Fibroblast of lung (primary cell): ENCODE data around the gene IGF1R. TPM values are rescaled to one million over a fixed set of nuclear protein-coding genes. Genes with fewer than 3 reads are reported as not detected.

Source experiments
- DNase-seq, 2 donors: peaks; one replicate each; pipeline versions ENCODE4 v3.0.0 to v3.0.0-alpha.2; 2010; ENCODE audit warnings: low read depth in 2 of 2
- H2AFZ ChIP-seq: 2 replicates; pipeline ENCODE4 v1.5.1; 2012; ENCODE audit warnings: low read length, control low read depth, inconsistent platforms
- H3K27ac ChIP-seq: 2 replicates; pipeline ENCODE4 v1.5.1; 2011; ENCODE audit warnings: low read length, control low read depth; ENCODE audit not compliant: insufficient read depth
- H3K27me3 ChIP-seq: 2 replicates; pipeline ENCODE4 v1.5.1; 2011; ENCODE audit warnings: mild to moderate bottlenecking, low read length; ENCODE audit not compliant: control insufficient read depth, insufficient read depth
- H3K36me3 ChIP-seq: 2 replicates; pipeline ENCODE4 v1.5.1; 2011; ENCODE audit warnings: low read length; ENCODE audit not compliant: control insufficient read depth, insufficient read depth
- H3K4me1 ChIP-seq: 2 replicates; pipeline ENCODE4 v1.5.1; 2011; ENCODE audit warnings: low read length; ENCODE audit not compliant: control insufficient read depth, insufficient read depth; ENCODE audit errors: extremely low read depth
- H3K4me2 ChIP-seq: 2 replicates; pipeline ENCODE4 v1.5.1; 2011; ENCODE audit warnings: low read length, control low read depth; ENCODE audit not compliant: insufficient read depth; ENCODE audit errors: extremely low read depth
- H3K4me3 ChIP-seq, 4 experiments: fragments of 200-600 bp in 1 of 4; sonication (generic) in 1 of 4; replicated peaks in 1 of 4; 2 replicates each; pipeline ENCODE4 v1.5.1; 2011 to 2016; ENCODE audit warnings: low read length in 4 of 4, low read depth in 3 of 4, mild to moderate bottlenecking in 3 of 4, control low read depth in 2 of 4, inconsistent platforms in 1 of 4, mixed read lengths in 1 of 4; ENCODE audit not compliant: insufficient read depth in 1 of 4; ENCODE audit errors: control extremely low read depth in 1 of 4
- H3K79me2 ChIP-seq: 2 replicates; pipeline ENCODE4 v1.5.1; 2012; ENCODE audit warnings: mild to moderate bottlenecking, low read length, inconsistent platforms; ENCODE audit not compliant: control insufficient read depth, insufficient read depth
- H3K9ac ChIP-seq: 2 replicates; pipeline ENCODE4 v1.5.1; 2011; ENCODE audit warnings: mild to moderate bottlenecking, low read length, control low read depth; ENCODE audit not compliant: insufficient read depth
- H3K9me3 ChIP-seq: 2 replicates; pipeline ENCODE4 v1.5.1; 2012; ENCODE audit warnings: low read depth, low read length; ENCODE audit not compliant: control insufficient read depth, insufficient read depth
- H4K20me1 ChIP-seq: 2 replicates; pipeline ENCODE4 v1.5.1; 2011; ENCODE audit warnings: low read length; ENCODE audit not compliant: control insufficient read depth, insufficient read depth; ENCODE audit errors: extremely low read depth
- EZH2 ChIP-seq: IDR thresholded peaks from 2 replicates; pipeline ENCODE4 v1.5.1; 2012; ENCODE audit warnings: low read length, control low read depth, mild to moderate bottlenecking; ENCODE audit errors: missing control alignments
- polyA plus RNA-seq, 2 donors: library from polyadenylated mRNA; depleted of rRNA in 1 of 2; stranded (reverse) in 1 of 2; unstranded in 1 of 2; fragments of >200 nt; gene quantifications; 2 replicates each; pipeline ENCODE4 v1.2.1, GENCODE V29; 2011 to 2012; ENCODE audit warnings: missing spikeins in 1 of 2
- total RNA-seq: library from RNA; depleted of rRNA; stranded (reverse); fragments of >200 nt; gene quantifications from 2 replicates; pipeline ENCODE4 v1.2.1, GENCODE V29; 2014
- TF ChIP-seq, protein P1 (sequence below), 2 donors: IDR thresholded peaks in 1 of 2; conservative IDR thresholded peaks in 1 of 2; 1 replicate in 1 of 2; 2 replicates in 1 of 2; pipeline ENCODE4 v1.5.1; 2011 to 2012; ENCODE audit warnings: low read length in 2 of 2, control low read depth in 1 of 2, inconsistent platforms in 1 of 2, low read depth in 1 of 2, mild to moderate bottlenecking in 1 of 2

IGF1R gene
- total and polyA plus RNA-seq, 2 donors (not counting 1 experiment from before 2014, with no cell fraction given): 14.6 to 28.6 TPM

DNA sequence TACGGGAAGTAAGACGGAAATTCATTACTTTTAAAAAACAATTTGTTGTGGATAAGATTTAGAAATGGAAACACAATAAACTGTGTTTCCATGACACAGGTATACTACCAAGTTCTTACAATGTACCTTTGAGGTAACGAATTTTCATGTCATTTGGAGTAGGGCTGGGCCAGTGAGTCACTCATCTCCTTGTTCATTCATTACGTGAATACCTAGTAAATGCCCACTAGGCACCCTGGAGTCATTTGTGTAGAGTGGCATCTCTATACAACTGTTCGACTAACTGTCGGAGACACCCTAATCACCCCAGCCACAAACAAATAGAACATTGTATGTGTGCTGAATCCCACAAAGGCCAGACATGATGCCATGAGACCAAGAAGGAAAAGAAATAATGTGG is 94.8 kb downstream of the IGF1R start:
- no peak for DNase-seq
- H3K27me3 ChIP-seq: no peaks in the 10 kb centered on the region
- H3K27ac ChIP-seq: no peak overlapping the region
- no peaks in the 10 kb centered on the region for H3K9me3 ChIP-seq
- H2AFZ ChIP-seq: no peak overlapping the region
- TF ChIP-seq EZH2: no peak
- TF ChIP-seq, protein P1, sequence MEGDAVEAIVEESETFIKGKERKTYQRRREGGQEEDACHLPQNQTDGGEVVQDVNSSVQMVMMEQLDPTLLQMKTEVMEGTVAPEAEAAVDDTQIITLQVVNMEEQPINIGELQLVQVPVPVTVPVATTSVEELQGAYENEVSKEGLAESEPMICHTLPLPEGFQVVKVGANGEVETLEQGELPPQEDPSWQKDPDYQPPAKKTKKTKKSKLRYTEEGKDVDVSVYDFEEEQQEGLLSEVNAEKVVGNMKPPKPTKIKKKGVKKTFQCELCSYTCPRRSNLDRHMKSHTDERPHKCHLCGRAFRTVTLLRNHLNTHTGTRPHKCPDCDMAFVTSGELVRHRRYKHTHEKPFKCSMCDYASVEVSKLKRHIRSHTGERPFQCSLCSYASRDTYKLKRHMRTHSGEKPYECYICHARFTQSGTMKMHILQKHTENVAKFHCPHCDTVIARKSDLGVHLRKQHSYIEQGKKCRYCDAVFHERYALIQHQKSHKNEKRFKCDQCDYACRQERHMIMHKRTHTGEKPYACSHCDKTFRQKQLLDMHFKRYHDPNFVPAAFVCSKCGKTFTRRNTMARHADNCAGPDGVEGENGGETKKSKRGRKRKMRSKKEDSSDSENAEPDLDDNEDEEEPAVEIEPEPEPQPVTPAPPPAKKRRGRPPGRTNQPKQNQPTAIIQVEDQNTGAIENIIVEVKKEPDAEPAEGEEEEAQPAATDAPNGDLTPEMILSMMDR (conservative IDR thresholded peaks at IDR 0.05 in 1 of 2, IDR thresholded peaks at IDR 0.05 in 1 of 2; ENCODE audit: low read depth in 1 of 2, low read length in 2 of 2): no peak
- H3K36me3 ChIP-seq: no peaks in the 10 kb centered on the region
- no peaks in the 10 kb centered on the region for H4K20me1 ChIP-seq
- no peak overlapping the region for H3K4me2 ChIP-seq
- H3K9ac ChIP-seq: no peak overlapping the region
- no peaks in the 10 kb centered on the region for H3K4me1 ChIP-seq
- H3K4me3 ChIP-seq: no peak overlapping the region
- peaks cover 30% of the 10 kb centered on the region for H3K79me2 ChIP-seq

DNA sequence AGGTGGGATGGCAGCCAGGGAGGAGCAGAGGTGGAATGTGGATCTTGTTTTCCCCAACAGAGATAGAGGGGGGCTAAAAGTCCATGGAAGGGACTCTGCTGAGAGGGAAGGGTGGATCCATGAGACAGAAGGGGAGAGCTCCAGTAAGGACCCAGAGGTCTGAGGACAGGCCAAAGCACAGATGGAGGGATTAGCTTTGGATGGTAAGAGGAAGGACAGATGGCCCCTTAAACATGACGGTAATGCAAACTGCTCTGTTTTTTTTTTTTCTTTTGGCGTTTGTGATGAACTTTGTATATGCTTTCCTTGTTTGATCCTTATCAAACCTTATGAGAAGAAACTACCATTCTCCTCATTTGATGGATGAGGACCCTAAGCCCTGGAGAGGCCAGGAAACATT is 96.2 kb downstream of the IGF1R start:
- H3K27ac ChIP-seq: no peak overlapping the region
- H2AFZ ChIP-seq: no peak overlapping the region
- H3K9me3 ChIP-seq: no peaks in the 10 kb centered on the region
- TF ChIP-seq EZH2: no peak
- TF ChIP-seq, protein P1 (conservative IDR thresholded peaks at IDR 0.05 in 1 of 2, IDR thresholded peaks at IDR 0.05 in 1 of 2; ENCODE audit: low read depth in 1 of 2, low read length in 2 of 2): no peak
- H3K9ac ChIP-seq: no peak overlapping the region
- H3K79me2 ChIP-seq: peaks cover 27% of the 10 kb centered on the region
- no peaks in the 10 kb centered on the region for H3K4me1 ChIP-seq
- H4K20me1 ChIP-seq: no peaks in the 10 kb centered on the region
- no peak for DNase-seq
- no peak overlapping the region for H3K4me3 ChIP-seq
- no peaks in the 10 kb centered on the region for H3K27me3 ChIP-seq
- no peak overlapping the region for H3K4me2 ChIP-seq
- H3K36me3 ChIP-seq: no peaks in the 10 kb centered on the region

DNA sequence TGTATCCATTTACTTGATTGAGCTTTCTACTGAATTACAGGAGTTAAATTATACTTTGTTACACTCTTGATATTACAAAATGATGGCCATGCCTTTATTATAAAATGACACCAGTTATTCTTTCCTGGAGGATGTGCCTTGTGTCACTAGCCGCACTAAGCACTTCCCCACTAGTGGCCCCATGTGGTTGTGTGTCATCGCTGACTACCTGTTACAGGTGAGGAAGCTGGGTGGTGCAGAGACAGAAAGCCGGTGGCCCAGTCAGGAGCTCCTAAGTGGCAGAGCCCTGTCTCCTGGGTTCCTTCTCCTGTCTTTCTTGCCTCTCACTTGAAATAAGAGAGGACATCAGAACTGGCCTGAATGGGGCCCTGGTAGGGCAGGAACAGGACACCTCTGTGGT is 96.8 kb downstream of the IGF1R start:
- no peaks in the 10 kb centered on the region for H3K4me1 ChIP-seq
- no peak overlapping the region for H3K27ac ChIP-seq
- no peaks in the 10 kb centered on the region for H3K36me3 ChIP-seq
- no peaks in the 10 kb centered on the region for H3K9me3 ChIP-seq
- TF ChIP-seq EZH2: no peak
- TF ChIP-seq, protein P1 (conservative IDR thresholded peaks at IDR 0.05 in 1 of 2, IDR thresholded peaks at IDR 0.05 in 1 of 2; ENCODE audit: low read depth in 1 of 2, low read length in 2 of 2): no peak
- no peak overlapping the region for H3K9ac ChIP-seq
- no peak for DNase-seq
- H3K4me3 ChIP-seq: no peak overlapping the region
- no peaks in the 10 kb centered on the region for H3K27me3 ChIP-seq
- H2AFZ ChIP-seq: no peak overlapping the region
- H4K20me1 ChIP-seq: no peaks in the 10 kb centered on the region
- no peak overlapping the region for H3K4me2 ChIP-seq
- peaks cover 24% of the 10 kb centered on the region for H3K79me2 ChIP-seq
